ENCODE data around the gene FAM89A. TPM values are rescaled to one million over a fixed set of nuclear protein-coding genes. Genes with fewer than 3 reads are reported as not detected.

Gene FAM89A
- total and polyA plus RNA-seq, 2 of the 8 experiments (the other 6 are each of a cell fraction or from before 2014, with no cell fraction given) = 2.1 to 2.2 TPM

DNA sequence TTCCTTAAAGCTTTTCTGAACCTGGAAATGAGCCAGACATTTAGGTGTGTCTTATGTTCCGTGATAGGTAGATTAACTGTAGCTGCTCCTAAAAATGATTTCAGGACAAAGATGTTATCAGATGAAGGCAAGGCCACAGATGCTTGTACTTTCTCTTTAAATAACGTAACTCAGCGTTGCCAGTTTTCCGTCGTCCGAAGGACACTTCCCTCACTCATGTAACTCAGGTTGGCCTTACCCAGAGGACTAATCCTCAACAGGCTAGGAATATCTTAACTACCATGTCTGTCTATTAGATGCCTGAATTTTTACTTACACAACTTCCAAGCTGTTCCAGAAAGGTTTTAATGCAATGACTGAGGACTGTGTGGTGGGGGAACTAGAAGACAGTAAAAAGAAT lies 35.4 kb upstream of the FAM89A start:
- Histone ChIP-seq H2BK15ac (ENCODE audit: low read length) (no peak overlapping the region), H2BK120ac (replicated peaks; ENCODE audit: low read depth, low read length) (no peak overlapping the region), H3K4me3 (ENCODE audit: extremely low read depth in 1 of 4, insufficient read depth in 2 of 4, low read depth in 3 of 4, low read length in 4 of 4) (no peak overlapping the region), H3K56ac (replicated peaks; ENCODE audit: insufficient read length, low read depth, low read length) (no peak overlapping the region), H2BK20ac (ENCODE audit: low read length) (no peak overlapping the region), H2AFZ (ENCODE audit: low read length) (no peak overlapping the region), H3K23ac (ENCODE audit: insufficient read length) (no peak overlapping the region), H3K18ac (ENCODE audit: extremely low read depth, low read length) (no peak overlapping the region), H2BK5ac (ENCODE audit: low read depth, low read length) (no peak overlapping the region), H3K9me3 (ENCODE audit: insufficient read depth in 2 of 2, low read depth in 1 of 2, low read length in 1 of 2) (no peaks in the 10 kb centered on the region), H3K14ac (ENCODE audit: insufficient read length) (no peak overlapping the region), H2AK5ac (ENCODE audit: low read depth, low read length) (no peak overlapping the region), H3K4me1 (replicated peaks in 1 of 4; ENCODE audit: control insufficient read depth in 3 of 4, insufficient read depth in 4 of 4, low read length in 3 of 4) (peaks cover 0 to 2% (median 0%) of the 10 kb centered on the region in 4 experiments; a peak in 1 of 7 replicates), H3K9ac (replicated peaks in 1 of 4; ENCODE audit: extremely low read depth in 1 of 4, low read depth in 3 of 4, low read length in 3 of 4) (no peak overlapping the region), H4K20me1 (replicated peaks in 1 of 2; ENCODE audit: control insufficient read depth in 1 of 2, insufficient read depth in 2 of 2, low read length in 2 of 2) (no peaks in the 10 kb centered on the region), H3K23me2 (ENCODE audit: low read depth, low read length) (no peaks in the 10 kb centered on the region), H3K79me1 (ENCODE audit: low read depth, low read length) (no peaks in the 10 kb centered on the region), H3K4ac (replicated peaks; ENCODE audit: insufficient read length, low read depth, low read length) (no peak overlapping the region), H3K4me2 (ENCODE audit: insufficient read depth in 1 of 2, low read depth in 2 of 2, low read length in 2 of 2) (no peak overlapping the region), H3K27ac (ENCODE audit: low read depth, low read length) (no peak overlapping the region), H4K91ac (replicated peaks; ENCODE audit: insufficient read length, low read length) (no peak overlapping the region), H4K8ac (ENCODE audit: extremely low read depth, insufficient read depth, low read length) (no peak overlapping the region), H2BK12ac (ENCODE audit: low read depth, low read length) (no peak overlapping the region), H3K36me3 (ENCODE audit: control insufficient read depth in 2 of 4, insufficient read depth in 4 of 4, low read length in 3 of 4) (no peaks in the 10 kb centered on the region), H3K79me2 (ENCODE audit: control insufficient read depth in 1 of 2, insufficient read depth in 2 of 2, low read length in 2 of 2) (no peaks in the 10 kb centered on the region), H3K27me3 (replicated peaks in 1 of 4; ENCODE audit: control insufficient read depth in 3 of 4, extremely low read depth in 1 of 4, insufficient read depth in 3 of 4, low read length in 3 of 4) (peaks cover 0 to 3% (median 0%) of the 10 kb centered on the region in 4 experiments; a peak in 2 of 7 replicates), H4K5ac (ENCODE audit: insufficient read length, low read depth, low read length) (no peak overlapping the region)
- 94% methylated on average over 6 of the region's 6 CpGs; no CpG with 5 or more reads in 1 of the 2 experiments for WGBS, 2 experiments (ENCODE audit: extremely low coverage in 1 of 2, insufficient coverage in 1 of 2, insufficient read length in 1 of 2, insufficient replicate concordance in 2 of 2, low coverage in 1 of 2, low lambda C conversion rate in 2 of 2, missing lambda C conversion rate in 1 of 2)
- no peak for TF ChIP-seq SIN3A (conservative IDR thresholded peaks at IDR 0.05 in 1 of 2, IDR thresholded peaks at IDR 0.05 in 1 of 2; ENCODE audit: low read depth in 1 of 2, low read length in 2 of 2)
- DNase-seq (ENCODE audit: low read depth in 1 of 2, low spot score in 2 of 2) (no peak), FAIRE-seq (no peak)
- ChIA-PET CTCF (ENCODE audit: partially characterized antibody) (interaction anchor here (1.2 to 1.4 kb wide), 2 partner anchors 14 to 16 kb away, joined by 3 to 5 read pairs; no protein-coding TSS in a partner anchor), POLR2A (ENCODE audit: partially characterized antibody) (no interaction called here)
